ENCODE measurements around the gene COL19A1. TPM values are rescaled to one million over a fixed set of nuclear protein-coding genes. Genes with fewer than 3 reads are reported as not detected.
A peak's percentile ranks its signal among the peaks of the same experiment; 100 is the strongest.

Gene COL19A1
- polyA plus RNA-seq, 1 of the 3 experiments (the other 2 are of a cell fraction) = 0.15 TPM

DNA sequence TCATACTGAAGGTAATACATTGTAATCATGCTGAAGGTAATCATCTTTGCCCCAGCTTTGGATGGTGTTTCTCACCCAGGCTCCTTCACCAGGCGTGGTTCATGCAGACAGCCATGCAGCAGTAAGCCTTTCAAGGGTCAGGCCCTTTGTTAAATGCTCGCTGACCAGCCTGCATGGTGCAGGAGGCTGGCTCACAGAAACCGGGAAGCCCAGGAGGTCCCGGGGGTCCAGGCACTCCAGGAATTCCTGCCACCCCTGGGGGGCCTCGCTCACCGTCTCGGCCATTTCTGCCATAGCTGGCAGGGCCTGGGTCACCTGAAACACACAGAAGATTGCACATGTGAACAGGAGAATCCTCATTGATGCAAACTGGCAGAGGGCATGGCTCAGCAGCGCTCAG lies 350.4 kb downstream of the COL19A1 start:
- CTCF ChIA-PET = interaction anchor here (1.6 kb wide), 1 partner anchor 739 kb away, joined by 3 read pairs; no protein-coding TSS in a partner anchor

DNA sequence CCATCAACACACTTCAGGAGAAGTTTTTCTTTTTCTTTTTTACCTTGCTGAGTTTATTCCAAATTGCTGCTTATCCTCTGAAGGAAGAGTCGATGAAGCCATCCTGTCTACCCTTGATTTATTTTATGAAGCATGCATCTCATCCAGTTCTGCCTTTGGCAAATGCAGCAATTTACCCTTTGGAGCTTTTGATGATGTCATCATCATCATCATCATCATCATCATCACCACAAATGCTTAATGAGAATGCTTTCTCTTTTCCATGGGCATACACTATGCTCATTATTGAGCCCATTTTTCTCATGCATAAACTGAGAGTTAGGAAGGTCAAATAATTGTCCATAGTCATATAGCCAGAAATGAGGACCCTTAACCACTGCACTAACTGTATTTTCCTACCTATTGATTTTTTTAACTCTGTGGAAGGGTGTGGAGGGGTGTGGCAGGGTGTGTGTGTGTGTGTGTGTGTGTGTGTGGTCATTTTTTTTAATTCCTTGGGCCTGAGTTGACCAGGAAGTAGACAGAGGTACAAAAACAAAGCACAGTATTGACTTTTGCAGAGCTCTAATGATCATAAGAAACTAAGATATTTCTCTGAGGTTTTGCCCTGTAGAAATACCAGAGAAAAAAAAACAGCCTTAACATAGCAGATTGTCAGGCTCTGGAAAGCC lies 353.7 kb downstream of the COL19A1 start:
- Histone ChIP-seq H2AFZ (ENCODE audit: low read depth) (no peak overlapping the region), H3F3A (replicated peaks; ENCODE audit: insufficient read depth) (no peaks in the 10 kb centered on the region), H3K9me3 (no peaks in the 10 kb centered on the region), H3K36me3 (replicated peaks in 1 of 2; ENCODE audit: control insufficient read depth in 1 of 2, insufficient read depth in 2 of 2, low read length in 1 of 2) (no peaks in the 10 kb centered on the region), H3K9me2 (no peaks in the 10 kb centered on the region), H3K27me3 (ENCODE audit: insufficient read depth) (peaks cover 8% of the 10 kb centered on the region; the same call in 1 of the 2 replicates), H3K27ac (ENCODE audit: low read depth in 2 of 2, low read length in 1 of 2) (no peak overlapping the region), H3K4me2 (no peak overlapping the region), H3K4me1 (ENCODE audit: control insufficient read depth in 1 of 2, insufficient read depth in 2 of 2, low read depth in 1 of 2, low read length in 1 of 2) (no peaks in the 10 kb centered on the region; a peak in 2 of 4 replicates), H3K4me3 (ENCODE audit: low read depth in 2 of 2, low read length in 1 of 2) (no peak overlapping the region), H4K20me1 (ENCODE audit: insufficient read depth) (no peaks in the 10 kb centered on the region), H3K9ac (no peak overlapping the region), H3K79me2 (ENCODE audit: insufficient read depth) (no peaks in the 10 kb centered on the region)
- CTCF ChIA-PET = interaction anchor here (0.9 to 6.2 kb wide), 27 partner anchors 8 to 736 kb away, joined by 3 to 104 read pairs (median 12); partner anchors contain the start of genes B3GAT2 and COL9A1
- WGBS (ENCODE audit: low lambda C conversion rate) = 69% methylated on average over 1 of the region's 1 CpG
- POLR2A ChIA-PET = no interaction called here
- TF ChIP-seq RAD21 (IDR thresholded peaks at IDR 0.05; ENCODE audit: low read length) (no peak), FOSL2 (IDR thresholded peaks at IDR 0.05; ENCODE audit: borderline replicate concordance, low read depth) (no peak), TCF12 (IDR thresholded peaks at IDR 0.05) (no peak), SMC3 (IDR thresholded peaks at IDR 0.05; ENCODE audit: low read depth, low read length) (no peak), RCOR1 (IDR thresholded peaks at IDR 0.05; ENCODE audit: low read length) (no peak), CHD2 (IDR thresholded peaks at IDR 0.05; ENCODE audit: low read length, partially characterized antibody) (no peak), RFX5 (IDR thresholded peaks at IDR 0.05; ENCODE audit: low read length) (no peak), ELF1 (IDR thresholded peaks at IDR 0.05) (no peak), FOXJ3 (CRISPR knock-in tag; IDR thresholded peaks at IDR 0.05) (no peak)
- TF ChIP-seq, protein P1, sequence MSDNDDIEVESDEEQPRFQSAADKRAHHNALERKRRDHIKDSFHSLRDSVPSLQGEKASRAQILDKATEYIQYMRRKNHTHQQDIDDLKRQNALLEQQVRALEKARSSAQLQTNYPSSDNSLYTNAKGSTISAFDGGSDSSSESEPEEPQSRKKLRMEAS (IDR thresholded peaks at IDR 0.05; ENCODE audit: low read depth) = no peak
- DNase-seq = no peak

More for the DNA sequence above, 350.4 kb downstream of the COL19A1 start:
- Histone ChIP-seq H3K79me2 (ENCODE audit: insufficient read depth) (no peaks in the 10 kb centered on the region), H3K36me3 (replicated peaks in 1 of 2; ENCODE audit: control insufficient read depth in 1 of 2, insufficient read depth in 2 of 2, low read length in 1 of 2) (no peaks in the 10 kb centered on the region), H3K9ac (no peak overlapping the region), H2AFZ (ENCODE audit: low read depth) (no peak overlapping the region), H3K4me3 (ENCODE audit: low read depth in 2 of 2, low read length in 1 of 2) (no peak overlapping the region), H3K9me2 (no peaks in the 10 kb centered on the region), H3K4me1 (ENCODE audit: control insufficient read depth in 1 of 2, insufficient read depth in 2 of 2, low read depth in 1 of 2, low read length in 1 of 2) (no peaks in the 10 kb centered on the region; a peak in 1 of 4 replicates), H3K9me3 (no peaks in the 10 kb centered on the region), H3K27ac (ENCODE audit: low read depth in 2 of 2, low read length in 1 of 2) (no peak overlapping the region), H4K20me1 (ENCODE audit: insufficient read depth) (no peaks in the 10 kb centered on the region), H3K4me2 (no peak overlapping the region), H3F3A (replicated peaks; ENCODE audit: insufficient read depth) (no peaks in the 10 kb centered on the region), H3K27me3 (ENCODE audit: insufficient read depth) (no peaks in the 10 kb centered on the region)
- TF ChIP-seq GABPA (IDR thresholded peaks at IDR 0.05; ENCODE audit: low read depth) = no peak
- 49% methylated on average over 2 of the region's 8 CpGs for WGBS (ENCODE audit: low lambda C conversion rate)
- DNase-seq = no peak
- POLR2A ChIA-PET = no interaction called here

DNA sequence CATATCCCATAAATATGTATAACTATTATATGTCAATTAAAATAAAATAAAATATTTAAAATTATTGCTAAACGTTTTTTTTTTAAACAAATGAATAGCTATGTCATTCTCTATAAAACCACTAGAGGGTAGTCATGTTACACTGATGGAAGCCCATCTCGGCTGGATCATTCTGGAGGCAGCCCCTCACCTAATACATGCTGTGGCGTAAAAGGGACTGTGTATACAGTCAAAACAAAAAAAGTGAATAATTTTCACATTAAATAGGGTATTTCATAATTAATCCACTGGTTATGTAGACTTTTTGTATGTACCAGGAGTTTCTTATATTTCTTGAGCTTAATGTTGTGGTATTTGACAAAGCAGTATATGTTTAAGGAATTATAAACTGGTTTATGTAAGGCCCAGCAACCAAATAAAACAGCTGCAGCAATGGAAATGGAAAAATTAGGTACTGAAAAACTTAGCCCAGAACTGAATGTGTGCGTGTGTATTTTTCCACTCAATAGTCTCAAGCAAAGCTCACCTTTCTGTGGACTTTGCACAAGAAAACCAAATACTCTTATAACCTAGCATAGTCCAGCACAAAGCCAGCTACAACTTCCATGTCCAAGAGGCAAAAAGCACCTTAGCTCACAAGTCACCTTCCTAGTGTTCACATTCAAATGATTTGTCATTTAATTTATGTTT lies 354.8 kb downstream of the COL19A1 start:
- TF ChIP-seq FOXM1 (IDR thresholded peaks at IDR 0.05; ENCODE audit: low read depth) (no peak), TAF1 (IDR thresholded peaks at IDR 0.05; ENCODE audit: borderline replicate concordance, low read depth, low read length) (no peak), RFX5 (IDR thresholded peaks at IDR 0.05; ENCODE audit: low read length) (no peak), SMC3 (IDR thresholded peaks at IDR 0.05; ENCODE audit: low read depth, low read length) (peak; percentile 45), RXRA (IDR thresholded peaks at IDR 0.05; ENCODE audit: borderline replicate concordance, low read depth) (no peak), FOXJ3 (CRISPR knock-in tag; IDR thresholded peaks at IDR 0.05) (no peak), RAD21 (IDR thresholded peaks at IDR 0.05; ENCODE audit: low read length) (peak; percentile 90), TEAD4 (IDR thresholded peaks at IDR 0.05; ENCODE audit: borderline replicate concordance, insufficient read depth) (no peak), ELF1 (IDR thresholded peaks at IDR 0.05) (no peak), MXI1 (IDR thresholded peaks at IDR 0.05; ENCODE audit: low read depth, low read length) (no peak)
- TF ChIP-seq, protein P2, sequence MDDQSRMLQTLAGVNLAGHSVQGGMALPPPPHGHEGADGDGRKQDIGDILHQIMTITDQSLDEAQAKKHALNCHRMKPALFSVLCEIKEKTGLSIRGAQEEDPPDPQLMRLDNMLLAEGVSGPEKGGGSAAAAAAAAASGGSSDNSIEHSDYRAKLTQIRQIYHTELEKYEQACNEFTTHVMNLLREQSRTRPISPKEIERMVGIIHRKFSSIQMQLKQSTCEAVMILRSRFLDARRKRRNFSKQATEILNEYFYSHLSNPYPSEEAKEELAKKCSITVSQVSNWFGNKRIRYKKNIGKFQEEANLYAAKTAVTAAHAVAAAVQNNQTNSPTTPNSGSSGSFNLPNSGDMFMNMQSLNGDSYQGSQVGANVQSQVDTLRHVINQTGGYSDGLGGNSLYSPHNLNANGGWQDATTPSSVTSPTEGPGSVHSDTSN (IDR thresholded peaks at IDR 0.05) = no peak
- TF ChIP-seq, protein P3, sequence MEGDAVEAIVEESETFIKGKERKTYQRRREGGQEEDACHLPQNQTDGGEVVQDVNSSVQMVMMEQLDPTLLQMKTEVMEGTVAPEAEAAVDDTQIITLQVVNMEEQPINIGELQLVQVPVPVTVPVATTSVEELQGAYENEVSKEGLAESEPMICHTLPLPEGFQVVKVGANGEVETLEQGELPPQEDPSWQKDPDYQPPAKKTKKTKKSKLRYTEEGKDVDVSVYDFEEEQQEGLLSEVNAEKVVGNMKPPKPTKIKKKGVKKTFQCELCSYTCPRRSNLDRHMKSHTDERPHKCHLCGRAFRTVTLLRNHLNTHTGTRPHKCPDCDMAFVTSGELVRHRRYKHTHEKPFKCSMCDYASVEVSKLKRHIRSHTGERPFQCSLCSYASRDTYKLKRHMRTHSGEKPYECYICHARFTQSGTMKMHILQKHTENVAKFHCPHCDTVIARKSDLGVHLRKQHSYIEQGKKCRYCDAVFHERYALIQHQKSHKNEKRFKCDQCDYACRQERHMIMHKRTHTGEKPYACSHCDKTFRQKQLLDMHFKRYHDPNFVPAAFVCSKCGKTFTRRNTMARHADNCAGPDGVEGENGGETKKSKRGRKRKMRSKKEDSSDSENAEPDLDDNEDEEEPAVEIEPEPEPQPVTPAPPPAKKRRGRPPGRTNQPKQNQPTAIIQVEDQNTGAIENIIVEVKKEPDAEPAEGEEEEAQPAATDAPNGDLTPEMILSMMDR (IDR thresholded peaks at IDR 0.05) = peak; percentile 68
- H4K20me1 ChIP-seq (ENCODE audit: insufficient read depth) = no peaks in the 10 kb centered on the region
- CTCF ChIA-PET = interaction anchor here (0.6 to 6.2 kb wide), 54 partner anchors 9 to 795 kb away, joined by 3 to 104 read pairs (median 5); partner anchors contain the start of genes B3GAT2 and COL9A1
- no peaks in the 10 kb centered on the region for H3K36me3 ChIP-seq (replicated peaks in 1 of 2; ENCODE audit: control insufficient read depth in 1 of 2, insufficient read depth in 2 of 2, low read length in 1 of 2)
- no peaks in the 10 kb centered on the region for H3K9me3 ChIP-seq
- no peak overlapping the region for H3K4me3 ChIP-seq (ENCODE audit: low read depth in 2 of 2, low read length in 1 of 2)
- H3K9me2 ChIP-seq = no peaks in the 10 kb centered on the region
- peak; percentile 68 for DNase-seq
- H3F3A ChIP-seq (replicated peaks; ENCODE audit: insufficient read depth) = no peaks in the 10 kb centered on the region
- POLR2A ChIA-PET = no interaction called here
- H3K4me2 ChIP-seq = no peak overlapping the region
- H3K4me1 ChIP-seq (ENCODE audit: control insufficient read depth in 1 of 2, insufficient read depth in 2 of 2, low read depth in 1 of 2, low read length in 1 of 2) = no peaks in the 10 kb centered on the region; a peak in 2 of 4 replicates
- H3K27ac ChIP-seq (ENCODE audit: low read depth in 2 of 2, low read length in 1 of 2) = no peak overlapping the region
- no peak overlapping the region for H3K9ac ChIP-seq
- 23% methylated on average over 4 of the region's 4 CpGs for WGBS (ENCODE audit: low lambda C conversion rate)
- peaks cover 8% of the 10 kb centered on the region; the same call in 1 of the 2 replicates for H3K27me3 ChIP-seq (ENCODE audit: insufficient read depth)
- no peaks in the 10 kb centered on the region for H3K79me2 ChIP-seq (ENCODE audit: insufficient read depth)
- no peak overlapping the region for H2AFZ ChIP-seq (ENCODE audit: low read depth)

Measured in SK-N-SH (cell line).